B cell (primary cell): ENCODE results near the gene ERN1. TPM values are rescaled to one million over a fixed set of nuclear protein-coding genes. Genes with fewer than 3 reads are reported as not detected.

Experiments
- ATAC-seq: fragments of 200-7000 bp; cut with Tn5 transposase; one replicate; pipeline ENCODE4 v1.10.0; 2021; ENCODE audit warnings: low read depth, mild to moderate bottlenecking, moderate number of reproducible peaks, moderate library complexity
- CTCF ChIA-PET: fragments of 350-600 bp; sonication (Branson Sonifier 250); formaldehyde crosslinking; loops from one replicate; lab custom pipeline; 2021; ENCODE audit warnings: antibody characterized with exemption, inconsistent platforms; lab: Charles Lee
- POLR2A ChIA-PET: fragments of 350-600 bp; sonication (Branson Sonifier 250); formaldehyde crosslinking; loops from one replicate; lab custom pipeline; 2021; ENCODE audit warnings: antibody characterized with exemption; lab: Charles Lee
- DNase-seq: peaks from one replicate; pipeline ENCODE4 v3.0.0; 2013
- H2AFZ ChIP-seq: 2 replicates; pipeline ENCODE4 v1.6.1; 2012; ENCODE audit warnings: mild to moderate bottlenecking, low read depth, low read length; ENCODE audit not compliant: insufficient read depth, poor library complexity, severe bottlenecking
- H3K27ac ChIP-seq, 2 donors: 1 replicate in 1 of 2; 2 replicates in 1 of 2; pipeline ENCODE4 v1.5.1; 2012 to 2013; ENCODE audit warnings: low read length in 2 of 2, mild to moderate bottlenecking in 2 of 2, moderate library complexity in 1 of 2
- H3K27me3 ChIP-seq, 4 experiments: fragments of 200-600 bp in 1 of 4; sonication (generic) in 1 of 4; replicated peaks in 1 of 4; 1 replicate in 2 of 4; 2 replicates in 2 of 4; pipeline versions ENCODE4 v1.6.1 to v1.7.0; 2013 to 2016; ENCODE audit warnings: low read length in 3 of 4, mild to moderate bottlenecking in 2 of 4, mixed read lengths in 1 of 4, moderate library complexity in 1 of 4; ENCODE audit not compliant: insufficient read depth in 4 of 4, control insufficient read depth in 3 of 4; ENCODE audit errors: control extremely low read depth in 1 of 4
- H3K36me3 ChIP-seq, 2 experiments: replicated peaks in 1 of 2; 1 replicate in 1 of 2; 2 replicates in 1 of 2; pipeline versions ENCODE4 v1.6.1 to v1.7.1; 2013; ENCODE audit warnings: low read length in 1 of 2; ENCODE audit not compliant: insufficient read depth in 2 of 2, control insufficient read depth in 1 of 2; ENCODE audit errors: control extremely low read depth in 1 of 2, extremely low read depth in 1 of 2
- H3K4me1 ChIP-seq, 2 donors: fragments of 200-600 bp in 1 of 2; sonication (generic) in 1 of 2; 1 replicate in 1 of 2; 2 replicates in 1 of 2; pipeline versions ENCODE4 v1.5.1 to v1.6.1; 2013 to 2017; ENCODE audit warnings: low read length in 2 of 2; ENCODE audit not compliant: control insufficient read depth in 2 of 2, insufficient read depth in 2 of 2
- H3K4me2 ChIP-seq: replicated peaks from 2 replicates; pipeline ENCODE3; 2012; ENCODE audit warnings: mild to moderate bottlenecking, low read depth, low read length; ENCODE audit not compliant: poor library complexity, severe bottlenecking
- H3K4me3 ChIP-seq, 5 experiments: fragments of 200-600 bp in 1 of 5; sonication (generic) in 1 of 5; 1 replicate in 3 of 5; 2 replicates in 2 of 5; pipeline versions ENCODE4 v1.5.1 to v1.7.0; 2011 to 2016; ENCODE audit warnings: low read length in 4 of 5, mild to moderate bottlenecking in 4 of 5, low read depth in 2 of 5, control low read depth in 1 of 5, moderate library complexity in 1 of 5; ENCODE audit not compliant: insufficient read depth in 1 of 5; ENCODE audit errors: control extremely low read depth in 1 of 5, extremely low read depth in 1 of 5
- H3K79me2 ChIP-seq: fragments of 200-600 bp; sonication (generic); one replicate; pipeline ENCODE4 v1.6.0; 2016; ENCODE audit warnings: low read length; ENCODE audit not compliant: control insufficient read depth, insufficient read depth
- H3K9ac ChIP-seq: fragments of 200-600 bp; sonication (generic); 2 replicates; pipeline ENCODE4 v1.6.1; 2017; ENCODE audit warnings: mild to moderate bottlenecking, low read length, moderate library complexity
- H3K9me3 ChIP-seq, 3 donors: one replicate each; pipeline versions ENCODE4 v1.6.1 to v1.7.1; 2013; ENCODE audit warnings: low read length in 2 of 3; ENCODE audit not compliant: control insufficient read depth in 2 of 3, insufficient read depth in 1 of 3; ENCODE audit errors: control extremely low read depth in 1 of 3
- H4K20me1 ChIP-seq: 2 replicates; pipeline ENCODE4 v1.6.0; 2012; ENCODE audit warnings: mild to moderate bottlenecking, low read length; ENCODE audit not compliant: insufficient read depth, control insufficient read depth, poor library complexity, severe bottlenecking
- H3K27ac Mint-ChIP-seq: one replicate; pipeline ENCODE4 v1.8.0; 2021; ENCODE audit warnings: mixed read lengths
- H3K27me3 Mint-ChIP-seq: one replicate; pipeline ENCODE4 v1.8.0; 2021; ENCODE audit warnings: mixed read lengths
- H3K4me1 Mint-ChIP-seq: one replicate; pipeline ENCODE4 v1.8.0; 2021; ENCODE audit warnings: mixed read lengths
- H3K4me3 Mint-ChIP-seq: one replicate; pipeline ENCODE4 v1.8.0; 2021; ENCODE audit warnings: mixed read lengths
- H3K9me3 Mint-ChIP-seq: one replicate; pipeline ENCODE4 v1.8.0; 2022; ENCODE audit warnings: mixed read lengths; ENCODE audit not compliant: insufficient read depth
- CTCF ChIP-seq: fragments of 200-600 bp; IDR thresholded peaks from one replicate; pipeline ENCODE4 v1.8.0; 2022; ENCODE audit warnings: antibody characterized with exemption, mild to moderate bottlenecking
- EZH2 ChIP-seq: IDR thresholded peaks from 2 replicates; pipeline ENCODE4 v1.6.1; 2012; ENCODE audit warnings: borderline replicate concordance, low read depth, mild to moderate bottlenecking, moderate library complexity, low read length; ENCODE audit not compliant: insufficient read depth, poor library complexity, severe bottlenecking
- WGBS: methylation state at CpG from one replicate; pipeline ENCODE4 v1.1.5; 2013; ENCODE audit warnings: missing lambda C conversion rate; ENCODE audit not compliant: insufficient coverage; 5-methylcytosine and 5-hydroxymethylcytosine counted together
- intact Hi-C: fragments of 100-400 bp; cut with micrococcal nuclease; formaldehyde crosslinking; loops from one replicate; pipeline ENCODE4 v1.10.0; 2022
- polyA plus RNA-seq: library from polyadenylated mRNA; depleted of rRNA; stranded (reverse); fragments of >200 nt; gene quantifications from 2 replicates; pipeline ENCODE4 v1.2.3, GENCODE V29; 2012
- total RNA-seq, 2 donors: library from RNA; stranded (reverse); fragments of 120-200 nt in 1 of 2; gene quantifications; 1 replicate in 1 of 2; 2 replicates in 1 of 2; pipeline versions ENCODE4 v1.2.3 to v1.2.4, GENCODE V29; 2013 to 2022

Gene ERN1
- total and polyA plus RNA-seq, 2 donors (not counting 1 experiment from before 2014, with no cell fraction given): 7.0 to 19.4 TPM

DNA sequence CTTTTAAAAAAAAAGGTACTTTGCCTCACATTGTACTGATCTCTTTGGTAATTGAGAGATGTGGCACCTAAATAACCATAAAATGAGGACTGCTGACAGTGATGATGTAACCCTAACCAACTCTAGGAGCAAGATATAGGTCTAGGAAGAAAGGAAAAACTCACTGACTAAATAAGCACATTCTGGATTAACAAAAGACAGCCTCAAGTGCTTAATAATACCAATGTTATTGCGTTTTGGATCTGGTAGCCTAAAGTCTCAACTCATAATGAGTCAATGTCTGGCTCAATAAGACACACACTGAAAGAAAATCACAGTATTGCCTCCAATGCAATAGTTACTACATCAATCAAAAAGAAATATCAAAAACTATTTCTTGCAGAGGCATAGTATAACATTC lies 3.0 kb downstream of the ERN1 start:
- H3K4me1 ChIP-seq: peaks cover 13 to 23% of the 10 kb centered on the region in 2 donors
- TF ChIP-seq CTCF: no peak
- no peak for TF ChIP-seq EZH2
- ATAC-seq (no peak), DNase-seq (no peak)
- ChIA-PET CTCF (interaction anchor here (0.6 to 16.3 kb wide), 2 partner anchors 98 to 207 kb away, joined by 4 to 655 read pairs; no protein-coding TSS in a partner anchor), POLR2A (no interaction called here)
- no peak overlapping the region for H3K4me3 ChIP-seq
- peaks cover 21% of the 10 kb centered on the region for H3K4me1 Mint-ChIP-seq
- no peaks in the 10 kb centered on the region for H3K36me3 ChIP-seq
- H3K4me2 ChIP-seq: no peak overlapping the region
- H3K9me3 ChIP-seq: no peaks in the 10 kb centered on the region
- H3K27ac ChIP-seq: no peak overlapping the region
- H2AFZ ChIP-seq: no peak overlapping the region
- no peak overlapping the region for H3K27ac Mint-ChIP-seq
- no peaks in the 10 kb centered on the region for H3K9me3 Mint-ChIP-seq
- intact Hi-C loops: no loop called here
- no peaks in the 10 kb centered on the region for H3K27me3 Mint-ChIP-seq
- no peak overlapping the region for H3K4me3 Mint-ChIP-seq
- 80% methylated on average over 1 of the region's 1 CpG for WGBS
- no peak overlapping the region for H3K9ac ChIP-seq
- no peaks in the 10 kb centered on the region for H4K20me1 ChIP-seq
- no peaks in the 10 kb centered on the region for H3K27me3 ChIP-seq
- peaks cover 32% of the 10 kb centered on the region for H3K79me2 ChIP-seq

- Mint-ChIP-seq H3K4me1 (peaks cover 22% of the 10 kb centered on the region), H3K9me3 (no peaks in the 10 kb centered on the region), H3K27ac (no peak overlapping the region), H3K27me3 (no peaks in the 10 kb centered on the region), H3K4me3 (no peak overlapping the region)
- intact Hi-C loops: no loop called here
- DNase-seq (no peak), ATAC-seq (no peak)
- ChIA-PET CTCF (interaction anchor here (0.9 to 16.3 kb wide), 3 partner anchors 8 to 97 kb away, joined by 3 to 655 read pairs (median 8); no protein-coding TSS in a partner anchor), POLR2A (no interaction called here)
- Histone ChIP-seq H3K9me3 (no peaks in the 10 kb centered on the region), H3K79me2 (peaks cover 32% of the 10 kb centered on the region), H3K27ac (no peak overlapping the region), H3K36me3 (no peaks in the 10 kb centered on the region), H4K20me1 (no peaks in the 10 kb centered on the region), H3K9ac (no peak overlapping the region), H2AFZ (no peak overlapping the region), H3K27me3 (no peaks in the 10 kb centered on the region), H3K4me2 (no peak overlapping the region), H3K4me1 (peaks cover 15 to 19% of the 10 kb centered on the region in 2 donors), H3K4me3 (no peak overlapping the region)
- 100% methylated on average over 2 of the region's 3 CpGs for WGBS
- no peak for TF ChIP-seq EZH2
- TF ChIP-seq CTCF: no peak
Measured at GRCh38 chr17:64125937-64126336, 4.0 kb downstream of the ERN1 start.
